ENCODE results near the gene LAMB1.

DNA sequence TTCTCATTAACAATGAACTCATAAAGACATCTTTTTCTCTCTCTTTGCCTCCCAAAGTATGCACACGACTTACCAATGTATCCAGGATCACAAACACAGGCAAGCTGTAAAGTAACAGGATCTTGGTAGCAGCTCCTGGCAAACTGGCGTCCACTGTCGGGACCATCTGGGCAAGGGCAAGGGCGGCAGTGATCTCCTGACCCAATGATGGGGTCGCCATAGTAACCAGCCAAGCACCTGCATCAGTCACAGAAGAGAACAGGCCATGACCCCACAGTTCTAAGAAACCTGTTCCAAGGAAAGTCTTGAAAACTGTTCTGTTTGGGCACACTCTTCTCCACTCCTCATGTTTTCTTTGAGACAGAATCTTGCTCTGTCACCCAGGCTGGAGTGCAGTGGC is 47.6 kb downstream of the LAMB1 start:
- TF ChIP-seq, protein P1, sequence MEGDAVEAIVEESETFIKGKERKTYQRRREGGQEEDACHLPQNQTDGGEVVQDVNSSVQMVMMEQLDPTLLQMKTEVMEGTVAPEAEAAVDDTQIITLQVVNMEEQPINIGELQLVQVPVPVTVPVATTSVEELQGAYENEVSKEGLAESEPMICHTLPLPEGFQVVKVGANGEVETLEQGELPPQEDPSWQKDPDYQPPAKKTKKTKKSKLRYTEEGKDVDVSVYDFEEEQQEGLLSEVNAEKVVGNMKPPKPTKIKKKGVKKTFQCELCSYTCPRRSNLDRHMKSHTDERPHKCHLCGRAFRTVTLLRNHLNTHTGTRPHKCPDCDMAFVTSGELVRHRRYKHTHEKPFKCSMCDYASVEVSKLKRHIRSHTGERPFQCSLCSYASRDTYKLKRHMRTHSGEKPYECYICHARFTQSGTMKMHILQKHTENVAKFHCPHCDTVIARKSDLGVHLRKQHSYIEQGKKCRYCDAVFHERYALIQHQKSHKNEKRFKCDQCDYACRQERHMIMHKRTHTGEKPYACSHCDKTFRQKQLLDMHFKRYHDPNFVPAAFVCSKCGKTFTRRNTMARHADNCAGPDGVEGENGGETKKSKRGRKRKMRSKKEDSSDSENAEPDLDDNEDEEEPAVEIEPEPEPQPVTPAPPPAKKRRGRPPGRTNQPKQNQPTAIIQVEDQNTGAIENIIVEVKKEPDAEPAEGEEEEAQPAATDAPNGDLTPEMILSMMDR (IDR thresholded peaks at IDR 0.05) = no peak
- TF ChIP-seq POLR2A (IDR thresholded peaks at IDR 0.05) = no peak

All from body of pancreas (tissue), 4 donors.